Measurements from ENCODE around the gene NDUFS5.

DNA sequence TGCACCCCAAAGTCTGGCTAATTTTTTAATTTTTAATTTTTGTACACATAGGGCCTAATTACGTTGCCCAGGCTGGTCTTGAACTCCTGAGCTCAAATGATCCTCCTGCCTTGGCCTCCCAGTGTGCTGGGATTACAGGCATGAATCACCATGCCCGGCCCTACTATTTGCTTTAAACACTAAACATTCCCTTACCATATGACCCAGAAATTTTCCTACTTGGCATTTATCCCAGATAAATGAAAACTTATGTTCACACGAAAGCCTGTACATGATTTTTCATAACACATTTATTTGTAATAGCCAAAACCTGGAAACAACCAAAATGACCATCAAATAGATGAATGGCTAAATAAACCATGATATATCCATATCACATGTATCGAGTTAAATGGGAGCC is 35.8 kb downstream of the NDUFS5 start:
- no peak for TF ChIP-seq POLR2A (IDR thresholded peaks at IDR 0.05; ENCODE audit: extremely low read depth, insufficient read length)
- TF ChIP-seq, protein P1, sequence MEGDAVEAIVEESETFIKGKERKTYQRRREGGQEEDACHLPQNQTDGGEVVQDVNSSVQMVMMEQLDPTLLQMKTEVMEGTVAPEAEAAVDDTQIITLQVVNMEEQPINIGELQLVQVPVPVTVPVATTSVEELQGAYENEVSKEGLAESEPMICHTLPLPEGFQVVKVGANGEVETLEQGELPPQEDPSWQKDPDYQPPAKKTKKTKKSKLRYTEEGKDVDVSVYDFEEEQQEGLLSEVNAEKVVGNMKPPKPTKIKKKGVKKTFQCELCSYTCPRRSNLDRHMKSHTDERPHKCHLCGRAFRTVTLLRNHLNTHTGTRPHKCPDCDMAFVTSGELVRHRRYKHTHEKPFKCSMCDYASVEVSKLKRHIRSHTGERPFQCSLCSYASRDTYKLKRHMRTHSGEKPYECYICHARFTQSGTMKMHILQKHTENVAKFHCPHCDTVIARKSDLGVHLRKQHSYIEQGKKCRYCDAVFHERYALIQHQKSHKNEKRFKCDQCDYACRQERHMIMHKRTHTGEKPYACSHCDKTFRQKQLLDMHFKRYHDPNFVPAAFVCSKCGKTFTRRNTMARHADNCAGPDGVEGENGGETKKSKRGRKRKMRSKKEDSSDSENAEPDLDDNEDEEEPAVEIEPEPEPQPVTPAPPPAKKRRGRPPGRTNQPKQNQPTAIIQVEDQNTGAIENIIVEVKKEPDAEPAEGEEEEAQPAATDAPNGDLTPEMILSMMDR (IDR thresholded peaks at IDR 0.05; ENCODE audit: low read depth, low read length): no peak

Measured in NB4 (cell line).